ENCODE data around the gene C22orf39. TPM values are rescaled to one million over a fixed set of nuclear protein-coding genes. Genes with fewer than 3 reads are reported as not detected.

C22orf39 gene
- total RNA-seq, 1 experiment from 2014 or later, result 19.3 TPM

DNA sequence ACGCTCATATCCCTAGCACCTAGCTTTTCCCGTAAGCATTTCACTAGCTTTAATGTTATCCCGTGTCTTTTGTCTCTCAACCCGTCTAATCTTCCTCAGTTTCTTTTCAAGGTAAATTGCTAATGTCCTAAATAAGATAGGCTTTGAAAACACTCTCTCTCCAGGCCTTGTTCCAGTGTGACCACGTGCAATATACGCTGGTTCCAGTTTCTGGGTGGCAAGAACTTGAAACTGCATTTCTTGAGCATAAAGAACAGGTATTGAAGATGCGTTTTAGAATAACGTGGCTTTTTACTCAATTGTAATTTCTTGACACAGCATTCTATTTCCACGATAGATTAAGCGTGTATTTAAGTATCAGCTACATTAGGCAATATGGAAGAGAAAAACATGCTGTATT is 33.3 kb upstream of the C22orf39 start:
- DNase-seq, result no peak
- Histone ChIP-seq H2BK15ac (ENCODE audit: low read depth, low read length) (no peak overlapping the region), H4K5ac (ENCODE audit: insufficient read length, low read depth, low read length) (no peak overlapping the region), H4K8ac (replicated peaks; ENCODE audit: insufficient read length, low read depth, low read length) (no peak overlapping the region), H3K23me2 (ENCODE audit: insufficient read length, low read depth, low read length, poor library complexity, severe bottlenecking) (peaks cover 13% of the 10 kb centered on the region), H3K4ac (ENCODE audit: low read depth, low read length) (no peak overlapping the region), H2BK12ac (ENCODE audit: insufficient read length, low read depth, low read length) (no peak overlapping the region), H3K79me1 (ENCODE audit: insufficient read depth, low read depth, low read length, poor library complexity, severe bottlenecking) (no peaks in the 10 kb centered on the region), H2BK20ac (ENCODE audit: low read depth, low read length, poor library complexity, severe bottlenecking) (no peak overlapping the region), H3K9me3 (ENCODE audit: control insufficient read depth, low read depth, low read length) (no peaks in the 10 kb centered on the region), H3K23ac (ENCODE audit: insufficient read length, low read depth, low read length) (no peak overlapping the region), H3K56ac (ENCODE audit: insufficient read length, low read depth, low read length) (no peak overlapping the region), H3K27ac (ENCODE audit: insufficient read length, low read depth, low read length) (no peak overlapping the region), H3K18ac (ENCODE audit: insufficient read length, low read depth, low read length) (no peak overlapping the region), H3K79me2 (ENCODE audit: insufficient read depth, low read length) (peaks cover 20% of the 10 kb centered on the region; the same call in 1 of the 2 replicates), H3K4me1 (ENCODE audit: insufficient read depth, low read length) (peaks cover 3% of the 10 kb centered on the region), H2AFZ (ENCODE audit: low read length) (no peak overlapping the region), H2BK120ac (ENCODE audit: low read depth, low read length, poor library complexity, severe bottlenecking) (no peak overlapping the region), H4K91ac (ENCODE audit: insufficient read length, low read depth, low read length) (no peak overlapping the region), H3K9ac (ENCODE audit: extremely low read depth, insufficient read length, low read length) (peak overlapping the region; percentile 94), H3K27me3 (ENCODE audit: insufficient read depth, low read length) (no peaks in the 10 kb centered on the region), H2BK5ac (ENCODE audit: insufficient read length, low read length) (no peak overlapping the region), H4K20me1 (ENCODE audit: control insufficient read depth, insufficient read depth, insufficient read length) (no peaks in the 10 kb centered on the region), H3K14ac (ENCODE audit: insufficient read depth, low read length) (no peak overlapping the region), H3T11ph (ENCODE audit: low read length) (no peak overlapping the region), H2AK5ac (ENCODE audit: insufficient read length, low read length) (no peak overlapping the region), H3K4me2 (ENCODE audit: insufficient read depth, insufficient read length, low read length) (peak overlapping the region; percentile 75)
- Mint-ChIP-seq H3K27me3 (ENCODE audit: low read depth) (no peaks in the 10 kb centered on the region; the same call in 1 of the 2 replicates), H3K36me3 (ENCODE audit: insufficient read depth in 1 of 3, low read depth in 3 of 3) (peaks cover 21 to 40% (median 33%) of the 10 kb centered on the region in 3 experiments), H3K9me3 (no peaks in the 10 kb centered on the region), H3K4me3 (peak overlapping the region; percentile 98), H3K4me1 (peaks cover 20% of the 10 kb centered on the region in 2 experiments), H3K27ac (no peak overlapping the region; a peak in 1 of 7 replicates)
- TF ChIP-seq, protein P1, sequence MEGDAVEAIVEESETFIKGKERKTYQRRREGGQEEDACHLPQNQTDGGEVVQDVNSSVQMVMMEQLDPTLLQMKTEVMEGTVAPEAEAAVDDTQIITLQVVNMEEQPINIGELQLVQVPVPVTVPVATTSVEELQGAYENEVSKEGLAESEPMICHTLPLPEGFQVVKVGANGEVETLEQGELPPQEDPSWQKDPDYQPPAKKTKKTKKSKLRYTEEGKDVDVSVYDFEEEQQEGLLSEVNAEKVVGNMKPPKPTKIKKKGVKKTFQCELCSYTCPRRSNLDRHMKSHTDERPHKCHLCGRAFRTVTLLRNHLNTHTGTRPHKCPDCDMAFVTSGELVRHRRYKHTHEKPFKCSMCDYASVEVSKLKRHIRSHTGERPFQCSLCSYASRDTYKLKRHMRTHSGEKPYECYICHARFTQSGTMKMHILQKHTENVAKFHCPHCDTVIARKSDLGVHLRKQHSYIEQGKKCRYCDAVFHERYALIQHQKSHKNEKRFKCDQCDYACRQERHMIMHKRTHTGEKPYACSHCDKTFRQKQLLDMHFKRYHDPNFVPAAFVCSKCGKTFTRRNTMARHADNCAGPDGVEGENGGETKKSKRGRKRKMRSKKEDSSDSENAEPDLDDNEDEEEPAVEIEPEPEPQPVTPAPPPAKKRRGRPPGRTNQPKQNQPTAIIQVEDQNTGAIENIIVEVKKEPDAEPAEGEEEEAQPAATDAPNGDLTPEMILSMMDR (conservative IDR thresholded peaks at IDR 0.05), result no peak
- WGBS (ENCODE audit: extremely low coverage, insufficient read length, low lambda C conversion rate), result no CpG with 5 or more reads among the region's 10 CpGs

All from H9 (cell line).